Endodermal cell (in vitro differentiated cells): ENCODE results near the gene LSM6. TPM values are rescaled to one million over a fixed set of nuclear protein-coding genes. Genes with fewer than 3 reads are reported as not detected.

ENCODE experiments used
- DNase-seq: peaks from one replicate; pipeline ENCODE4 v3.0.0-alpha.2; 2017
- H3K27ac ChIP-seq: 2 replicates; pipeline ENCODE4 v1.5.1; 2013; ENCODE audit warnings: mild to moderate bottlenecking, low read depth, low read length, moderate library complexity
- H3K27me3 ChIP-seq: 2 replicates; pipeline ENCODE4 v1.6.1; 2013; ENCODE audit warnings: mild to moderate bottlenecking, low read length, moderate library complexity; ENCODE audit not compliant: insufficient read depth, control insufficient read depth, poor library complexity, severe bottlenecking
- H3K36me3 ChIP-seq: 2 replicates; pipeline ENCODE4 v1.7.0; 2013; ENCODE audit warnings: mild to moderate bottlenecking, low read length, moderate library complexity; ENCODE audit not compliant: control insufficient read depth, insufficient read depth
- H3K4me1 ChIP-seq: one replicate; pipeline ENCODE4 v1.7.0; 2013; ENCODE audit warnings: low read length; ENCODE audit not compliant: control insufficient read depth, insufficient read depth
- H3K4me3 ChIP-seq: 2 replicates; pipeline ENCODE4 v1.5.1; 2013; ENCODE audit warnings: mild to moderate bottlenecking, low read length, moderate library complexity
- H3K9ac ChIP-seq: 2 replicates; pipeline ENCODE4 v1.6.1; 2013; ENCODE audit warnings: mild to moderate bottlenecking, low read length, moderate library complexity; ENCODE audit not compliant: poor library complexity, severe bottlenecking; ENCODE audit errors: extremely low read depth
- H3K9me3 ChIP-seq: 2 replicates; pipeline ENCODE4 v1.6.1; 2013; ENCODE audit warnings: mild to moderate bottlenecking, low read length, moderate library complexity; ENCODE audit not compliant: control insufficient read depth
- H3K27ac Mint-ChIP-seq: 2 replicates; pipeline ENCODE4 v1.8.0; 2020; ENCODE audit warnings: mixed read lengths
- H3K27me3 Mint-ChIP-seq: 2 replicates; pipeline ENCODE4 v1.8.0; 2021; ENCODE audit warnings: mild to moderate bottlenecking, mixed read lengths; ENCODE audit not compliant: insufficient read depth
- H3K36me3 Mint-ChIP-seq: 2 replicates; pipeline ENCODE4 v1.8.0; 2020; ENCODE audit warnings: low read depth, mixed read lengths
- H3K4me1 Mint-ChIP-seq: 2 replicates; pipeline ENCODE4 v1.8.0; 2020; ENCODE audit warnings: mixed read lengths
- H3K4me3 Mint-ChIP-seq: 2 replicates; pipeline ENCODE4 v1.8.0; 2020; ENCODE audit warnings: mild to moderate bottlenecking, moderate library complexity, mixed read lengths
- H3K9me3 Mint-ChIP-seq: 2 replicates; pipeline ENCODE4 v1.8.0; 2020; ENCODE audit warnings: mild to moderate bottlenecking, mixed read lengths
- CTCF ChIP-seq: fragments of 200-600 bp; sonication (generic); conservative IDR thresholded peaks from 2 replicates; pipeline ENCODE4 v1.5.0; 2021; ENCODE audit warnings: antibody characterized with exemption, mild to moderate bottlenecking
- WGBS, 2 experiments: methylation state at CpG; one replicate each; pipeline versions ENCODE4 v1.1.5 to v1.1.7; 2013; ENCODE audit warnings: missing lambda C conversion rate in 2 of 2, mixed read lengths in 1 of 2; ENCODE audit not compliant: insufficient coverage in 1 of 2, insufficient read length in 1 of 2; 5-methylcytosine and 5-hydroxymethylcytosine counted together
- total RNA-seq, 2 donors: library from RNA; stranded (reverse); fragmentation: NEBNext Ultra II Directional in 1 of 2; extraction: Animal tissue kit (Norgen Biotek cat#: 25700) in 1 of 2; gene quantifications; 2 replicates in 1 of 2; 3 replicates in 1 of 2; pipeline ENCODE4 v1.2.1, GENCODE V29; 2021

Gene LSM6
- total RNA-seq, 2 donors from 2014 or later: 59.6 to 83.8 TPM

DNA sequence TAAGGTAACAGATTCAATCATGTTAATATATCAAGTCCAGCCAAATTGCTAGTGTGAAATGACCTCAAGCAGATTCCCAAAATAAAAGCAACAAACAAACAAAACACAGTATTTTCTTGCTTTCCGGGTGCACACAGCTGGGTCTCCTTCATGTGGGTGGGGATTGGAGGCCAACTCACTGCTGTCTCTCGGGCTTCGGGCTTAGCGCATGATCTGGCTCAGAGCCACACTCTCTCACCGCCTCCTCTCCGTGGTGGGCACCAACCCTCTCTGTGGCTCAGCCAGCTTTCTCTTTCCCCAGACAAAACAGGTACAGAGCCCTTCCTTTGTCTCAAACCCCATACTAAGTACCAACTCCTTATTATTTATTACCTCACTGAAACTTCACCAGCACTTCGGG is 35.9 kb downstream of the LSM6 start:
- H3K4me3 Mint-ChIP-seq: no peak overlapping the region
- DNase-seq: no peak
- H3K27me3 Mint-ChIP-seq: peaks cover 26% of the 10 kb centered on the region
- Histone ChIP-seq H3K27me3 (peaks cover 10% of the 10 kb centered on the region), H3K27ac (no peak overlapping the region), H3K4me1 (peaks cover 13% of the 10 kb centered on the region), H3K36me3 (no peaks in the 10 kb centered on the region), H3K9me3 (no peaks in the 10 kb centered on the region), H3K9ac (no peak overlapping the region), H3K4me3 (no peak overlapping the region)
- no peak for TF ChIP-seq CTCF
- H3K4me1 Mint-ChIP-seq: peaks cover 26% of the 10 kb centered on the region
- H3K36me3 Mint-ChIP-seq: no peaks in the 10 kb centered on the region
- no peak overlapping the region for H3K27ac Mint-ChIP-seq
- 92 to 100% methylated on average over 1 to 7 of the region's 7 CpGs for WGBS, 2 experiments
- no peaks in the 10 kb centered on the region for H3K9me3 Mint-ChIP-seq

- H3K27me3 ChIP-seq: peaks cover 10% of the 10 kb centered on the region
- WGBS, 2 experiments: 94 to 95% methylated on average over 7 to 9 of the region's 9 CpGs
- no peaks in the 10 kb centered on the region for H3K36me3 ChIP-seq
- H3K4me1 ChIP-seq: peaks cover 7% of the 10 kb centered on the region
- Mint-ChIP-seq H3K27ac (no peak overlapping the region), H3K27me3 (peaks cover 26% of the 10 kb centered on the region), H3K9me3 (no peaks in the 10 kb centered on the region), H3K4me3 (no peak overlapping the region), H3K36me3 (no peaks in the 10 kb centered on the region), H3K4me1 (peaks cover 14% of the 10 kb centered on the region)
- TF ChIP-seq CTCF: no peak
- H3K9ac ChIP-seq: no peak overlapping the region
- H3K27ac ChIP-seq: no peak overlapping the region
- H3K9me3 ChIP-seq: no peaks in the 10 kb centered on the region
- no peak for DNase-seq
- H3K4me3 ChIP-seq: no peak overlapping the region
Observed at GRCh38 chr4:146212781-146213180, 37.3 kb downstream of the LSM6 start.

DNA sequence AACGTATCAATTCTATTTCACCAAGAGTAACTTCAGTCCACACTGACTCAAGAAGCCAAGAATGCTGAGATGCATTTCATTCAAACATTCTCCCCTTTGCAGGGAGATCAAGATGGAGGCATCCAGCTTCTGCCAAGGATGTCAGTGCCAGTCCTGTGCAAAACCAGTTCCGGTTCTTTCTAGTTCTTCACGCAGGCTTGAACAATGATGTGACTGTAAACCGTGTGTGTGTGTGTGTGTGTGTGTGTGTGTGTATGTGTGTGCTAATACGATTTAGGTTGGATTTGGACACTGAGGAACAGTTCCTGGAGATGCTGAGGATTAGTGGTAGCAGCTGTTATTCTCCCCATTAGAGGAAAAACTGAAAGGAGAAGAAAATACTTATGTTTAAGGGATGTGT is 38.7 kb downstream of the LSM6 start, which contains the start of gene REELD1:
Gene REELD1, plus strand, starts transcription at position 301 of the 400 bp plus-strand sequence. CDS start 2,415 bp downstream, outside the sequence.
- Mint-ChIP-seq H3K27me3 (peaks cover 16% of the 10 kb centered on the region), H3K4me1 (peaks cover 7% of the 10 kb centered on the region), H3K4me3 (no peak within 1 kb of the TSS), H3K9me3 (no peaks in the 10 kb centered on the region), H3K36me3 (no peaks in the 10 kb centered on the region), H3K27ac (no peak within 1 kb of the TSS)
- no peaks in the 10 kb centered on the region for H3K9me3 ChIP-seq
- H3K27me3 ChIP-seq: peaks cover 5% of the 10 kb centered on the region
- no peak within 1 kb of the TSS for H3K4me3 ChIP-seq
- H3K4me1 ChIP-seq: peaks cover 3% of the 10 kb centered on the region
- TF ChIP-seq CTCF: no peak
- no peak within 1 kb of the TSS for H3K9ac ChIP-seq
- 92% methylated on average over 5 of the region's 5 CpGs; no CpG with 5 or more reads in 1 of the 2 experiments for WGBS, 2 experiments
- no peak within 1 kb of the TSS for H3K27ac ChIP-seq
- no peak for DNase-seq
- no peaks in the 10 kb centered on the region for H3K36me3 ChIP-seq
